Endothelial cell of umbilical vein (primary cell): ENCODE measurements around the gene GNPAT. TPM values are rescaled to one million over a fixed set of nuclear protein-coding genes. Genes with fewer than 3 reads are reported as not detected.
"Not testable (repeated sequence)": the region's sequence is repeated elsewhere in the genome, so short reads cannot be mapped to it uniquely, and the experiment has no call there.

ENCODE experiments used
- BruUV-seq: library from RNA; stranded (reverse); fragments of 400-500 nt; replicated peaks from 2 replicates; lab custom pipeline; 2021; lab: Mats Ljungman, UMichigan
- CTCF ChIA-PET: fragments of 300-600, 350-600 bp; sonication (Branson Sonifier 250); formaldehyde crosslinking; loops from one replicate; lab custom pipeline; 2021; ENCODE audit warnings: antibody characterized with exemption, inconsistent platforms; lab: Charles Lee
- POLR2A ChIA-PET: fragments of 300-600, 350-600 bp; sonication (Branson Sonifier 250); formaldehyde crosslinking; loops from one replicate; lab custom pipeline; 2021; ENCODE audit warnings: antibody characterized with exemption, inconsistent platforms; lab: Charles Lee
- DNase-seq: peaks from one replicate; pipeline ENCODE4 v3.0.0-alpha.2; 2011; ENCODE audit warnings: low read depth, low spot score
- FAIRE-seq: peaks from 2 replicates; lab custom pipeline; 2011; peaks lifted over from hg19 to GRCh38; lab: Jason Lieb, UNC
- H2AFZ ChIP-seq: 2 replicates; pipeline ENCODE4 v1.6.0; 2012; ENCODE audit warnings: low read depth, low read length, control low read depth, inconsistent platforms
- H3K27ac ChIP-seq: 2 replicates; pipeline ENCODE4 v1.5.1; 2011; ENCODE audit warnings: low read depth, mild to moderate bottlenecking, control low read depth, low read length, moderate library complexity; ENCODE audit not compliant: insufficient read depth
- H3K27me3 ChIP-seq, 2 experiments: 2 replicates each; pipeline versions ENCODE4 v1.6.0 to v1.6.1; 2011; ENCODE audit warnings: low read length in 2 of 2, mixed read lengths in 1 of 2; ENCODE audit not compliant: control insufficient read depth in 2 of 2, insufficient read depth in 2 of 2
- H3K36me3 ChIP-seq, 2 experiments: 2 replicates in 1 of 2; 3 replicates in 1 of 2; pipeline ENCODE4 v1.5.1; 2011; ENCODE audit warnings: low read length in 2 of 2, mild to moderate bottlenecking in 1 of 2, moderate library complexity in 1 of 2; ENCODE audit not compliant: control insufficient read depth in 2 of 2, insufficient read depth in 2 of 2; ENCODE audit errors: extremely low read depth in 1 of 2
- H3K4me1 ChIP-seq: 3 replicates; pipeline ENCODE4 v1.5.1; 2011; ENCODE audit warnings: mild to moderate bottlenecking, low read length; ENCODE audit not compliant: control insufficient read depth, insufficient read depth; ENCODE audit errors: extremely low read depth
- H3K4me2 ChIP-seq: 2 replicates; pipeline ENCODE4 v1.6.1; 2011; ENCODE audit warnings: low read length, control low read depth, mixed read lengths; ENCODE audit not compliant: insufficient read depth
- H3K4me3 ChIP-seq, 3 experiments: fragments of 200-600 bp in 1 of 3; sonication (generic), shearing (Covaris generic) in 1 of 3; replicated peaks in 1 of 3; 2 replicates each; pipeline ENCODE4 v1.5.1; 2011 to 2016; ENCODE audit warnings: control low read depth in 3 of 3, low read length in 3 of 3, mild to moderate bottlenecking in 2 of 3, inconsistent platforms in 1 of 3, low read depth in 1 of 3, moderate library complexity in 1 of 3; ENCODE audit not compliant: insufficient read depth in 1 of 3
- H3K79me2 ChIP-seq: 2 replicates; pipeline ENCODE4 v1.6.0; 2012; ENCODE audit warnings: low read length, inconsistent platforms; ENCODE audit not compliant: control insufficient read depth, insufficient read depth
- H3K9ac ChIP-seq: replicated peaks from 2 replicates; pipeline ENCODE3; 2011; ENCODE audit warnings: low read length, control low read depth; ENCODE audit not compliant: insufficient read depth; ENCODE audit errors: extremely low read depth
- H3K9me1 ChIP-seq: replicated peaks from 3 replicates; pipeline ENCODE4 v1.6.0; 2011; ENCODE audit warnings: mild to moderate bottlenecking, low read length; ENCODE audit not compliant: control insufficient read depth, insufficient read depth; ENCODE audit errors: extremely low read depth
- H3K9me3 ChIP-seq: replicated peaks from 2 replicates; pipeline ENCODE4 v1.5.1; 2012; ENCODE audit warnings: low read length, inconsistent platforms; ENCODE audit not compliant: control insufficient read depth, insufficient read depth
- H4K20me1 ChIP-seq: replicated peaks from 2 replicates; pipeline ENCODE3; 2011; ENCODE audit warnings: mild to moderate bottlenecking, low read length; ENCODE audit not compliant: control insufficient read depth, insufficient read depth; ENCODE audit errors: extremely low read depth
- EZH2 ChIP-seq: IDR thresholded peaks from 2 replicates; pipeline ENCODE4 v1.6.1; 2012; ENCODE audit warnings: borderline replicate concordance, low read depth, mild to moderate bottlenecking, moderate library complexity, low read length, inconsistent platforms; ENCODE audit not compliant: severe bottlenecking
- FOS ChIP-seq: IDR thresholded peaks from 2 replicates; pipeline ENCODE4 v1.6.1; 2011; ENCODE audit warnings: mild to moderate bottlenecking, low read length, moderate library complexity, borderline replicate concordance; ENCODE audit not compliant: insufficient read depth
- GATA2 ChIP-seq: IDR thresholded peaks from 2 replicates; pipeline ENCODE4 v1.7.0; 2011; ENCODE audit warnings: low read depth, mild to moderate bottlenecking, moderate library complexity, mixed read lengths, low read length; ENCODE audit not compliant: insufficient read length, insufficient read depth
- JUN ChIP-seq: IDR thresholded peaks from 2 replicates; pipeline ENCODE4 v1.6.1; 2011; ENCODE audit warnings: borderline replicate concordance, low read depth; ENCODE audit not compliant: insufficient read length, insufficient read depth
- MAX ChIP-seq: IDR thresholded peaks from 2 replicates; pipeline ENCODE4 v1.6.1; 2011; ENCODE audit not compliant: insufficient read depth, insufficient read length
- MYC ChIP-seq: IDR thresholded peaks from one replicate; pipeline ENCODE4 v1.6.1; 2011; ENCODE audit warnings: mild to moderate bottlenecking, low read depth, low read length
- POLR2A ChIP-seq: IDR thresholded peaks from 2 replicates; pipeline ENCODE4 v1.6.1; 2012; ENCODE audit warnings: low read depth, mild to moderate bottlenecking, control low read depth, low read length
- POLR2AphosphoS5 ChIP-seq: IDR thresholded peaks from 2 replicates; pipeline ENCODE4 v1.6.1; 2012; ENCODE audit warnings: low read depth, mild to moderate bottlenecking, control low read depth, low read length, moderate library complexity; ENCODE audit not compliant: insufficient read depth
- dilution Hi-C: fragments of 300-500 bp; cut with MboI; formaldehyde crosslinking; loops from one replicate; pipeline ENCODE4 v1.15.0; 2019; ENCODE audit warnings: low sequenced_read_pairs; ENCODE audit not compliant: extremely low pct_ligation_motif_present
- intact Hi-C: fragments of 100-400 bp; cut with micrococcal nuclease; formaldehyde crosslinking; loops from one replicate; pipeline ENCODE4 v1.10.0; 2022
- polyA plus RNA-seq, 4 experiments: library from polyadenylated mRNA; depleted of rRNA in 3 of 4; stranded (reverse) in 3 of 4; unstranded in 1 of 4; fragments of >200 nt; gene quantifications; 2 replicates each; pipeline versions ENCODE4 v1.2.1 to v1.2.3, GENCODE V29; 2011 to 2012; ENCODE audit warnings: missing spikeins in 1 of 4
- total RNA-seq: library from RNA; stranded (reverse); gene quantifications from 2 replicates; pipeline ENCODE4 v1.2.3, GENCODE V29; 2021
- TF ChIP-seq, protein P1 (sequence below), 2 donors: IDR thresholded peaks; 1 replicate in 1 of 2; 2 replicates in 1 of 2; pipeline ENCODE4 v1.5.1; 2011; ENCODE audit warnings: low read length in 2 of 2, mild to moderate bottlenecking in 2 of 2, moderate library complexity in 2 of 2, control low read depth in 1 of 2, inconsistent platforms in 1 of 2, low read depth in 1 of 2; ENCODE audit not compliant: insufficient read depth in 1 of 2; ENCODE audit errors: extremely low read depth in 1 of 2

The GNPAT gene
- total and polyA plus RNA-seq, 2 donors (not counting 3 experiments of a cell fraction or from before 2014, with no cell fraction given) = 18.9 to 51.4 TPM

DNA sequence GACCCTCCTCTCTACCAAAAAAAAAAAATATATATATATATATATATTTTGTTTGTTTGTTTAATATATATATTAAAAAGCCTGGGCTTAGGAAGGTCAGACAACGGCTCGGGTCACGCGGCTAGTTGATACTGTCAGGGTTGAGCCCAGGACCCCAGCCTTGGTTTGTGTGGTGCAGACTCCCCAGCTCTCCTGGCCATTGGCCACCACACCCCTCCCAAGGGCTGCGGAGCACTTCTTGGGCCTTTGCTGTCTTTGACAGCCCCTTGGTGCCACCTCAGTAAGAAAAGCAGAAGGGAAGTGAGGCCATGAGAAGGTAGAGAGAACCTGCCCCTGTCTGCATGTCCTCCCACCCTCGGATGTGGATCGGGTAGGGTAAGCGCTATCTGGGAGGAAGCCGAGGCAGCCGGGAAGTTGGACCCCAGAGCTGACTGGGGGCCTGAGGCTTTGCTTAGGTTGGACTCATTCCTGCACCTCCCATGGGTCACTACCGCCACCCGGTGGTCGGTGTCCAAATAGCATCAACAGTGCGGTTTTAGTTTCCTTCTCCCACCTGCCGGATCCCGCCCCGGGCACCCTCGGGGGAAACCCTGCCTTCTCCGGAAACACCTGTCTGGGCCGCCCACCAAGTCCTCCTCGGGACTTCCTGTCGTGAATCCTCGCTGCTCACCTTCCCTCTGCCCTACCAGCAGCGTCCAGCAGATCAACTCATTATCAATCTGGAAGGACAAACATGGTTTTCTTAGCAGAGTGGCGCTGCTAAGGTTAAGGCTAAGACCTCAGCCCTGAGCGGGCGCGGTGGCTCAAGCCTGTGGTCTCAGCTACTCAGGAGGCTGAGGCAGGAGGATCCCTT lies 29.8 kb upstream of the GNPAT start:
- BruUV-seq = no TSS peak
- FAIRE-seq = peak; percentile 89
- H3K9ac ChIP-seq = no peak overlapping the region

DNA sequence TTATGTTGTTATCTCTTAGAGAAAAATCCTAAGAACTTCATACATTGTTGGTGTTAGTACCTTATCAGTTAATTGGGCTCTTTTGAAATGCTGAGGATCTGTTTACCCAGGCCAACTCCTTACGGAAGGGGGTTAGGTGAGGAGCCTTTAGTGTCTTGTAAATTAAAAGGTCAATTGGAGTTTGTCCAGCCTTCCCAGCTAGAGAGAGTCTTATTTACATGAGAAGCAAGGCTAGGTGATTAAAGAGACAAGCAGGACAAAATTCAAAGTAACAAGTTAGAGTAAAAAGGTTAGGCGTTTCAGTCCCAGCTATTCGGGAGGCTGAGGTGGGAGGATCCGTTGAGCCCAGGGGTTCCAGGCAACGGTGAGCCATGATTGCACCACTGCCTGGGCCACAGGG lies 28.7 kb upstream of the GNPAT start:
- CTCF ChIA-PET = interaction anchor here (1.2 to 1.4 kb wide), 2 partner anchors 15 to 414 kb away, joined by 4 read pairs; no protein-coding TSS in a partner anchor
- H3K4me3 ChIP-seq, H3K9me3 ChIP-seq, H3K9ac ChIP-seq, FAIRE-seq, H3K36me3 ChIP-seq, H3K4me2 ChIP-seq, intact Hi-C loops, H3K27me3 ChIP-seq, H3K4me1 ChIP-seq, POLR2A ChIA-PET, DNase-seq, H3K9me1 ChIP-seq, BruUV-seq, H4K20me1 ChIP-seq, dilution Hi-C loops, H3K27ac ChIP-seq, H3K79me2 ChIP-seq, H2AFZ ChIP-seq: not testable (repeated sequence)

More for the DNA sequence above, 29.8 kb upstream of the GNPAT start:
- no peaks in the 10 kb centered on the region for H4K20me1 ChIP-seq
- H2AFZ ChIP-seq = peak overlapping the region; percentile 89
- peak overlapping the region; percentile 79 for H3K4me2 ChIP-seq
- H3K27me3 ChIP-seq = peaks cover 0 to 5% of the 10 kb centered on the region in 2 experiments
- peak; percentile 76 for DNase-seq
- H3K4me1 ChIP-seq = peaks cover 2% of the 10 kb centered on the region
- dilution Hi-C loops = no loop called here
- H3K79me2 ChIP-seq = no peaks in the 10 kb centered on the region
- H3K9me1 ChIP-seq = no peaks in the 10 kb centered on the region
- no peak overlapping the region for H3K27ac ChIP-seq
- no peaks in the 10 kb centered on the region for H3K9me3 ChIP-seq
- H3K36me3 ChIP-seq = no peaks in the 10 kb centered on the region
- H3K4me3 ChIP-seq = peak overlapping the region; percentile 6 to 52 (median 37)
- ChIA-PET CTCF (interaction anchor here (0.6 to 2.8 kb wide), 14 partner anchors 11 to 469 kb away, joined by 3 to 40 read pairs (median 5); no protein-coding TSS in a partner anchor), POLR2A (no interaction called here)
- intact Hi-C loops = loop anchor here (1.0 to 2.0 kb wide), 9 partner anchors 118 to 579 kb away; partner anchors contain the start of genes ARV1, C1orf198 and COG2
- no peak for TF ChIP-seq POLR2A
- no peak for TF ChIP-seq EZH2
- peak; percentile 18 for TF ChIP-seq POLR2AphosphoS5
- TF ChIP-seq JUN = no peak
- no peak for TF ChIP-seq MAX
- no peak for TF ChIP-seq GATA2
- TF ChIP-seq, protein P1, sequence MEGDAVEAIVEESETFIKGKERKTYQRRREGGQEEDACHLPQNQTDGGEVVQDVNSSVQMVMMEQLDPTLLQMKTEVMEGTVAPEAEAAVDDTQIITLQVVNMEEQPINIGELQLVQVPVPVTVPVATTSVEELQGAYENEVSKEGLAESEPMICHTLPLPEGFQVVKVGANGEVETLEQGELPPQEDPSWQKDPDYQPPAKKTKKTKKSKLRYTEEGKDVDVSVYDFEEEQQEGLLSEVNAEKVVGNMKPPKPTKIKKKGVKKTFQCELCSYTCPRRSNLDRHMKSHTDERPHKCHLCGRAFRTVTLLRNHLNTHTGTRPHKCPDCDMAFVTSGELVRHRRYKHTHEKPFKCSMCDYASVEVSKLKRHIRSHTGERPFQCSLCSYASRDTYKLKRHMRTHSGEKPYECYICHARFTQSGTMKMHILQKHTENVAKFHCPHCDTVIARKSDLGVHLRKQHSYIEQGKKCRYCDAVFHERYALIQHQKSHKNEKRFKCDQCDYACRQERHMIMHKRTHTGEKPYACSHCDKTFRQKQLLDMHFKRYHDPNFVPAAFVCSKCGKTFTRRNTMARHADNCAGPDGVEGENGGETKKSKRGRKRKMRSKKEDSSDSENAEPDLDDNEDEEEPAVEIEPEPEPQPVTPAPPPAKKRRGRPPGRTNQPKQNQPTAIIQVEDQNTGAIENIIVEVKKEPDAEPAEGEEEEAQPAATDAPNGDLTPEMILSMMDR (IDR thresholded peaks at IDR 0.05; ENCODE audit: extremely low read depth in 1 of 2, insufficient read depth in 1 of 2, low read depth in 1 of 2, low read length in 2 of 2) = peak; percentile 84 to 90
- TF ChIP-seq MYC = no peak
- TF ChIP-seq FOS = no peak
